Type B pancreatic cell (in vitro differentiated cells): ENCODE data around the gene MMP13. TPM values are rescaled to one million over a fixed set of nuclear protein-coding genes. Genes with fewer than 3 reads are reported as not detected.

ENCODE experiments used
- DNase-seq: peaks from one replicate; pipeline ENCODE4 v3.0.0; 2021; ENCODE audit warnings: mixed read lengths; ENCODE audit not compliant: unreplicated experiment; ENCODE audit errors: extremely low spot score
- H3K27ac Mint-ChIP-seq: 2 replicates; pipeline ENCODE4 v1.8.0; 2021; ENCODE audit warnings: mild to moderate bottlenecking, mixed read lengths
- H3K27me3 Mint-ChIP-seq: 2 replicates; pipeline ENCODE4 v1.8.0; 2021; ENCODE audit warnings: mixed read lengths
- H3K36me3 Mint-ChIP-seq: 2 replicates; pipeline ENCODE4 v1.8.0; 2021; ENCODE audit warnings: mixed read lengths
- H3K4me1 Mint-ChIP-seq: one replicate; pipeline ENCODE4 v1.8.0; 2021; ENCODE audit warnings: mixed read lengths; ENCODE audit not compliant: unreplicated experiment
- H3K4me3 Mint-ChIP-seq: 2 replicates; pipeline ENCODE4 v1.8.0; 2021; ENCODE audit warnings: mild to moderate bottlenecking, mixed read lengths
- H3K9me3 Mint-ChIP-seq: 2 replicates; pipeline ENCODE4 v1.8.0; 2021; ENCODE audit warnings: mixed read lengths
- total RNA-seq: library from RNA; stranded (reverse); gene quantifications from 2 replicates; pipeline ENCODE4 v1.2.1, GENCODE V29; 2021; ENCODE audit warnings: low replicate concordance
- TF ChIP-seq, protein P1 (sequence below): fragments of 200-600 bp; sonication (generic); conservative IDR thresholded peaks from 2 replicates; pipeline ENCODE4 v1.5.0; 2021; ENCODE audit warnings: antibody characterized with exemption, mild to moderate bottlenecking

Gene MMP13
- total RNA-seq, 1 donor from 2014 or later, result not detected

DNA sequence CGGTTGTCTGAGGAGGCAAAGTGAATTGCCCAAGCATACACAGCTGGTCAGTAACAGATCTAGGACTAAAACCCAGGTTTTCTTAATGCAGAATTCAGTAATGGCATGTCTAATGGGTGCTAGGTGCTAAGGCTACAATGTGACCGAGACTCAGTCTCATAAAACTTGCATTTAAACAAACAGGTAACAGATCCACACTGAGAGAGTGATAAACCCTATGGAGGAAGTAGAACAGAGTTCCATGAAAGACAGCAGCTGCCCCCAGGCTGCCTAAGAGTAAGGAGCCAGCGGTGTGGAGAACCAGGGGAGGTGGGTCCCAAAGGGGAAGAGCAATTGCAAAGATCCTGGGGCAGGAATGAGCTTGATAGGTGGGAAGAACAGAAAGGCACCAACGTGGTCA is 27.3 kb downstream of the MMP13 start:
- H3K27me3 Mint-ChIP-seq, result peaks cover 12% of the 10 kb centered on the region

DNA sequence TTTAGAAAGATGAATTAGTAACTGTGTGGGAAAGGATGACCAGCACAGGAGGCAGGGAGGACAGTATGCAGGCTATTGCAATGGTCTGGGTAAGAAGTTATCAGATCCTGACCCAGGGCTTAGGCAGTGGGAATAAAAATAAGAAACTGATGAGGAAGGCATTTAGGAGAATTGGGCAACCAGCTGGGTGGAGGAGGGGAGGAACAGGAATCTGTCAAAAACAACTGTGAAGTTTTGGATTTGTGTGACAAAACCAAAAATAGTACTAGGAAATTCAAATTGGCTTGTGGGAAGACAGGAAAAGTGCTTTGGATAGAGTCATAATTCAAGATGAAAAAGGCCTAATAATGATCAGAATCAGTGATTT is 27.9 kb downstream of the MMP13 start:
- Mint-ChIP-seq H3K36me3 (no peaks in the 10 kb centered on the region), H3K27me3 (peaks cover 11% of the 10 kb centered on the region), H3K4me1 (peaks cover 5% of the 10 kb centered on the region), H3K9me3 (no peaks in the 10 kb centered on the region), H3K4me3 (no peak overlapping the region), H3K27ac (no peak overlapping the region)
- no peak for DNase-seq
- TF ChIP-seq, protein P1, sequence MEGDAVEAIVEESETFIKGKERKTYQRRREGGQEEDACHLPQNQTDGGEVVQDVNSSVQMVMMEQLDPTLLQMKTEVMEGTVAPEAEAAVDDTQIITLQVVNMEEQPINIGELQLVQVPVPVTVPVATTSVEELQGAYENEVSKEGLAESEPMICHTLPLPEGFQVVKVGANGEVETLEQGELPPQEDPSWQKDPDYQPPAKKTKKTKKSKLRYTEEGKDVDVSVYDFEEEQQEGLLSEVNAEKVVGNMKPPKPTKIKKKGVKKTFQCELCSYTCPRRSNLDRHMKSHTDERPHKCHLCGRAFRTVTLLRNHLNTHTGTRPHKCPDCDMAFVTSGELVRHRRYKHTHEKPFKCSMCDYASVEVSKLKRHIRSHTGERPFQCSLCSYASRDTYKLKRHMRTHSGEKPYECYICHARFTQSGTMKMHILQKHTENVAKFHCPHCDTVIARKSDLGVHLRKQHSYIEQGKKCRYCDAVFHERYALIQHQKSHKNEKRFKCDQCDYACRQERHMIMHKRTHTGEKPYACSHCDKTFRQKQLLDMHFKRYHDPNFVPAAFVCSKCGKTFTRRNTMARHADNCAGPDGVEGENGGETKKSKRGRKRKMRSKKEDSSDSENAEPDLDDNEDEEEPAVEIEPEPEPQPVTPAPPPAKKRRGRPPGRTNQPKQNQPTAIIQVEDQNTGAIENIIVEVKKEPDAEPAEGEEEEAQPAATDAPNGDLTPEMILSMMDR, result no peak

More for the DNA sequence above, 27.3 kb downstream of the MMP13 start:
- no peak for DNase-seq
- Mint-ChIP-seq H3K27ac (no peak overlapping the region), H3K9me3 (no peaks in the 10 kb centered on the region), H3K36me3 (no peaks in the 10 kb centered on the region), H3K4me3 (no peak overlapping the region), H3K4me1 (peaks cover 5% of the 10 kb centered on the region)
- TF ChIP-seq, protein P1, result no peak

DNA sequence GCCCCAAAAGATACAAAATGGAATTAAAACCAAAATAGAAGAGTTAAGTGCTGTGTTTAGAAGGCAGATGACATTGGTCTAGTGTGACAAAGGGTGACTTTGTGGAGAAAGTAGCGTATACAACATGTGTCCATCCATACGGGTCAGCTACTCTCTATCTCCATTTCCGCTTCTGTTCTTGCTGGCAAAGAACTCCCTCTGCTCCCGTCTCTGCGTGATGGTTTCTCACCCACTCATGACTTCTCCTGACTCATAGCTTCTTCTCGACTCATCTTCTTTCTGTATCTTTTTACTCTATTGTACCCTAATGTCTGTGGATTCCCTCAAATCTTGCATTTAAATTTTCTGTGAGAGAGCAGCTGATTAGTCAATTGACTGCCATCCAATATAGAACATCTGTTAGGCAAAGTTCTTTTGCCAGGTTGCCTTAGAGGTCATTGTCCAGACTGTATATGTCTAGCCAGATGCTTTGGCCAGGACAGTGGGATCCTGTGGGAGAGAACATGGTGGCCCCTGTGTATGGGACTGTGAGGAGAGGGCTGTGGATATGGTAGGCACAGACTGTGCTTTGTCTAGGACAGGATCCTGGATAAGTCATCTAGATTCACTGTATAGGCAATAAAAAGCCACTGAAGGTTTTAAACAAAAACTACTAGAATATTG is 28.4 kb downstream of the MMP13 start:
- H3K36me3 Mint-ChIP-seq, result no peaks in the 10 kb centered on the region
- TF ChIP-seq, protein P1, result no peak
- no peaks in the 10 kb centered on the region for H3K9me3 Mint-ChIP-seq
- no peak overlapping the region for H3K27ac Mint-ChIP-seq
- DNase-seq, result no peak
- H3K27me3 Mint-ChIP-seq, result peaks cover 10% of the 10 kb centered on the region
- H3K4me3 Mint-ChIP-seq, result no peak overlapping the region
- H3K4me1 Mint-ChIP-seq, result peaks cover 5% of the 10 kb centered on the region

DNA sequence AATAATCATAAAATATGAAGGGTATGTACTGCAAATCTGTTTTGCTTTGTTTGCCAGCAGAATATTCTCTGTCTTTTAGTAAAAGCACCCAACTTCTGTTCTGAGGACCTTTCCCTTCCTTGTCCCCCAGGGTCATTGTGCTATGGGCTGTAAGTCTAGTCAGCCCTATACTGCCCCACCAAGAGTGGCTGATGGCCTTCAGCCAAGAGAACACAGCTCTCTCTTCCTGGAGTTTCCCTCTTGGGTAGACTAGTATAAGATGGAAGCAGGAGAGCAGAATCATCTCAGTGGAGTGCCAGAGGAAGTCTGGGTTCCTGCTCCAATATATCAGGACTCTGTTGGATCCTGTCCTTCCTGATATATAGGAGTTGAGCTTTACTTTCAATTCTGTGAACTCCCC is 29.0 kb downstream of the MMP13 start:
- TF ChIP-seq, protein P1, result no peak
- Mint-ChIP-seq H3K9me3 (no peaks in the 10 kb centered on the region), H3K36me3 (no peaks in the 10 kb centered on the region), H3K4me1 (peaks cover 4% of the 10 kb centered on the region), H3K27ac (no peak overlapping the region), H3K4me3 (no peak overlapping the region), H3K27me3 (peaks cover 8% of the 10 kb centered on the region)
- DNase-seq, result no peak

DNA sequence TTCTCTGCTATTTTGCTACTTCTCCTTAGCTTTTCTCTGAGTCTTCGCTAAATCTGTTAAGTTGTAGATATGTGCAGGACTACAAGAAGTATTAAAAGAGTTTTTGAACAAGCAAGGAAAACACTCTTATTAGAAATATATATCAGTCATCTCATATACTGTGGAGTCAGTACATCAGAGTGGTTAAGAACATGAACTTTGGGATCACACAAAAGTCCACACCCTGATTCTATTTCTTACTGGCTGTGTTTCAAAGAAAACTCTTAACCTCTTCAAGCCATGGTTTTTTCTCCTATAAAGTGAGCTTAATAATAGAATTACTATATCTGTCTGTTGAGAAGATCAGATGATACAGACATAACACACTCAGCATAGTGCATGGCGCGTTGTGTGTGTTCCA is 29.5 kb downstream of the MMP13 start:
- no peak for DNase-seq
- no peaks in the 10 kb centered on the region for H3K4me1 Mint-ChIP-seq
- H3K27me3 Mint-ChIP-seq, result peaks cover 3% of the 10 kb centered on the region
- H3K36me3 Mint-ChIP-seq, result no peaks in the 10 kb centered on the region
- no peaks in the 10 kb centered on the region for H3K9me3 Mint-ChIP-seq
- TF ChIP-seq, protein P1, result no peak
- H3K27ac Mint-ChIP-seq, result no peak overlapping the region
- H3K4me3 Mint-ChIP-seq, result no peak overlapping the region
